ENCODE measurements around the gene TRIM32.
"Not testable (repeated sequence)": the region's sequence is repeated elsewhere in the genome, so short reads cannot be mapped to it uniquely, and the experiment has no call there.

TRIM32 gene

GRCh38 chr9:116683535-116683934 is 3.6 kb upstream of the TRIM32 start:
- no peak for DNase-seq

GRCh38 chr9:116685166-116685565 is 1.9 kb upstream of the TRIM32 start:
- DNase-seq = no peak

GRCh38 chr9:116686135-116686534 is 970 bp upstream of the TRIM32 start:
- DNase-seq = peak; percentile 34

- no peak for DNase-seq
These were observed 422 bp upstream of the TRIM32 start for GRCh38 chr9:116686693-116687073.

GRCh38 chr9:116687754-116688135 is 640 bp downstream of the TRIM32 start:
- peak; percentile 63 for DNase-seq

GRCh38 chr9:116688806-116689485 is 1.8 kb downstream of the TRIM32 start:
- DNase-seq = no peak

- DNase-seq = no peak
These were observed 2.5 kb downstream of the TRIM32 start for GRCh38 chr9:116689486-116690032.

GRCh38 chr9:116690805-116691204 is 3.7 kb downstream of the TRIM32 start:
- DNase-seq = not testable (repeated sequence)

GRCh38 chr9:116691607-116692006 is 4.5 kb downstream of the TRIM32 start:
- no peak for DNase-seq

GRCh38 chr9:116692616-116693015 is 5.5 kb downstream of the TRIM32 start:
- no peak for DNase-seq

- DNase-seq = no peak
These were observed 6.2 kb downstream of the TRIM32 start for GRCh38 chr9:116693233-116693731.

- no peak for DNase-seq
These were observed 7.7 kb downstream of the TRIM32 start for GRCh38 chr9:116694785-116695291.

- no peak for DNase-seq
These were observed 8.3 kb downstream of the TRIM32 start for GRCh38 chr9:116695438-116695837.

- no peak for DNase-seq
These were observed 10.3 kb downstream of the TRIM32 start for GRCh38 chr9:116697362-116697761.

GRCh38 chr9:116697887-116698286 is 10.8 kb downstream of the TRIM32 start:
- DNase-seq = no peak

- no peak for DNase-seq
These were observed 13.2 kb downstream of the TRIM32 start for GRCh38 chr9:116700279-116700678.

GRCh38 chr9:116700882-116701865 is 14.1 kb downstream of the TRIM32 start:
- DNase-seq = no peak

GRCh38 chr9:116701940-116702642 is 15.0 kb downstream of the TRIM32 start:
- DNase-seq = no peak

- DNase-seq = no peak
These were observed 16.5 kb downstream of the TRIM32 start for GRCh38 chr9:116703634-116704033.

- peak; percentile 11 for DNase-seq
These were observed 17.4 kb downstream of the TRIM32 start for GRCh38 chr9:116704470-116704869.

- DNase-seq = no peak
These were observed 18.4 kb downstream of the TRIM32 start for GRCh38 chr9:116705531-116705930.
